Fibroblast of the conjunctiva (primary cell): ENCODE measurements around the gene CKAP5.
A peak's percentile ranks its signal among the peaks of the same experiment; 100 is the strongest.

Experiments used
- DNase-seq: peaks from one replicate; pipeline ENCODE4 v3.0.0-alpha.2; 2010; ENCODE audit warnings: low read depth

CKAP5 gene

GRCh38 chr11:46845740-46846509 lies at the start of gene CKAP5:
TSS of gene CKAP5 (minus strand) at chr11:46846280. CDS start at chr11:46821231, 25,049 bp downstream.
- DNase-seq, result peak; percentile 74

DNA sequence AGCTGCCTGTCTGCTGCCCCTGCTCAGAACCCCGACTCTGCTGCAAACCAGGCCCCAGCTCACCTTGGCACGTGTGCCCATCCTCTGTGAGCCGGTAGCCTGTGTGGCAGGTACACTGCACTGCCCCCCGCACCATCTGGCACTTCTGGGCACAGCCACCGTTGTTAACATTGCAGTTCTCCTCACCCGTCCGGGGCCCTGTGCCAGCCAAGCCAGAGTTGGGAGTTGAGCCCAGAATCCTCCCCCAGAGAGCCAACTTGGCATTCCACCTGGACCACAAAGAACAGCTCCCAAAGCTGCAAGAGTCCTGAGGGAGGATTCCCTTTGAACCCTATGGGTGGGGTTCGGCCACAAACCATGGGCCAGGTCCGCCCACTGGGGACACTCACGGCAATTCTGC lies 49.7 kb upstream of the CKAP5 start:
- DNase-seq, result no peak

- DNase-seq, result no peak
Measured at GRCh38 chr11:46894961-46895360, 48.9 kb upstream of the CKAP5 start.

GRCh38 chr11:46894506-46894905 lies 48.4 kb upstream of the CKAP5 start:
- no peak for DNase-seq

GRCh38 chr11:46892838-46893237 lies 46.8 kb upstream of the CKAP5 start:
- DNase-seq, result no peak

- DNase-seq, result no peak
Measured at GRCh38 chr11:46892109-46892508, 46.0 kb upstream of the CKAP5 start.

- DNase-seq, result no peak
Measured at GRCh38 chr11:46890665-46891064, 44.6 kb upstream of the CKAP5 start.

DNA sequence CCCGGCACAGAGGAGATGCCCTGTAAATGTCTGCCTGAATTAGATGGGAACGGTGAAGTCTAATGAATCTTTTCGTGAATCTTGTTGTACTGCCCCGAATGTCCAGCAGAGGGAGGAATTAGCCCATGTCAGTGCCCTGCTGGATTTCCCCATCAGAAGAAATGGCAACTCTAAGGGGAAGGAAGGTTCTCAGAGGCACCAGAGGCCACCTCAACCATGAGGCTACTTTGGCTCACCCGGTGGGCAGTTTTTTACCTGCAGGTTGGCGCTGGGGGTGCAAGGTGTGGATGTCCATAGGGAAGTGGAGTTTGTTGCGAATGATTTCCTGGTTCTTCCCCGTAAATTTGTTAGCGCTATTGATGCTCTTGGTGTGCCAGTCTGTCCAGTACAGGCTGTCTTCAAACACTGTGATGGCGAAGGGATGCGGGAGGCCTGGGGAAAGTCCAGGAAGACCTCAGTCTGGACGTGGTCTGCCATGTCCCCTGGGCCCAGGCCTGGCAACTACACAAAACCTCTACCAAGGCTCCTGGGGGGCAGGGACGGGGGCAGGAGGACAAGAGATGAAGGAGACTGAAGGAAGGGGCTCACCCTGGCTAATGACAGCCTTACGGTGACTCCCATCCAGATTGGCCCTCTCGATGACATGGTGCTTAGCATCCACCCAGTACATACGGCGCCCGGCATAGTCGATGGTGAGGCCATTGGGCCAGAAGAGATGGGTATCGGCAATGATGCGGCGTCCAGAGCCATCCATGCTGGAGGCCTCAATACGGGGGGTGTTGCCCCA lies 43.8 kb upstream of the CKAP5 start:
- peak; percentile 47 for DNase-seq

GRCh38 chr11:46889251-46889650 lies 43.2 kb upstream of the CKAP5 start:
- no peak for DNase-seq

- DNase-seq, result no peak
Measured at GRCh38 chr11:46888636-46889035, 42.6 kb upstream of the CKAP5 start.

DNA sequence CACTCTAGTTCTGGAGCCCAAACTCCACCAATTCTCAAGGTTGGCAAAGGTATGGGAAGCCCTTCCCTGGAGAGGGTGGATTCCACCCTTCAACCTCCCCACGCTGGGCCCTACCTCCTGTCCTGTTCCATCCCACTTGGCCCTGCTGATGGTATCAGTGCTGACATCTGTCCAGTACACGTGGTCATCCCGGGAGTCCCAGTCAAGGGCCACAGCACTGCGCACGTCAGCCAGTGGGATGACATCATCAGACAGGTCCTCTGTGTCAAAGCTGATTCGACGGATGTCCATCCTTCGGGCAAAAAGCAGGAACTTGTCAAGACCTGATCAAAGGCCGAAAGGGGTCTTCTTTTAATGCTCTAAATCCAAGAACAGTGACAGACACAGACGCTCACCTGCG lies 40.1 kb upstream of the CKAP5 start:
- DNase-seq, result no peak

DNA sequence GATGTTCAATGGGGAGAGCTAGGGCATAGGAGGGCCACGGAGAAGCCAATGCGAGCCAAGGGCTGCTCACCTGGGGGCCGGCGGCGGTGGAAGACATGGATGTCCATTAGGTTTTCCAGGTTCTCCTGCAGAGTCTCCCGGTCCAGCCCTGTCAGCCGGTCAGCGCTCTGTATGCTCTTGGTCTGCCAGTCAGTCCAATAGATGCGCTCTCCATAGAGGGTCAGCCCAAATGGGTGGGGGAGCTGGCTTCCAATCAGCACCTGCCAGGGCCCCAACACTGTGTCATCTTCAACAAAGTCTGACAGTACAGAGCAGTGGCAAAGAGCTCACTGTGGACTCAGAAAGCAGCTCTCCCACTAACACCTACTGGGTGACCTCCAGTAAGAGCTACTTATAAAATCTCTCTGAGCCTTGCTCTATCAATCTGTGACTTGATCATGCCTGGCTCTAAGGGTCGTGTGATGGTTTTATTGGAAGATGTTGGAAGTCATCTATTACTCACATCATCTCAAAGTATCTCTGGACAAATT lies 33.0 kb upstream of the CKAP5 start:
- no peak for DNase-seq

- no peak for DNase-seq
Measured at GRCh38 chr11:46877580-46877979, 31.5 kb upstream of the CKAP5 start.

GRCh38 chr11:46876471-46876870 lies 30.4 kb upstream of the CKAP5 start:
- no peak for DNase-seq

- DNase-seq, result no peak
Measured at GRCh38 chr11:46874586-46874985, 28.5 kb upstream of the CKAP5 start.

DNA sequence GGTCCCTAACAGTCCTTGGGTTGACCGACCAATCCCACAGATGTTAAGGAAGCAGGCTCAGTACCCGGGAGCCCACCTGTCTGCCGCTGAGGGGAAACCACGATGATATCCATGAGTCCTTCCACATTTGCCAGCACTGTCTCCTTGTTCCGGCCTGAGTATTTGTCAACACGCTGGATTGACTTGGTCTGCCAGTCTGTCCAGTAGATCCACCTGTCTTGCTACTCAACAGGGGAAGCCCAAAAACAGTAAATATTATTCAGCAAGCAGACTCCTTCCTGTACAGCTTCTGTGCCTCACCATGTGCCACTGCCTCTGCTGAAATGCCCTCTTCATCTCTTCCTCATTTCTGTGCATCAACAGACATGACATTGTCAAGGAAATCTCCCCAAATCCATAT lies 22.8 kb upstream of the CKAP5 start:
- DNase-seq, result no peak

DNA sequence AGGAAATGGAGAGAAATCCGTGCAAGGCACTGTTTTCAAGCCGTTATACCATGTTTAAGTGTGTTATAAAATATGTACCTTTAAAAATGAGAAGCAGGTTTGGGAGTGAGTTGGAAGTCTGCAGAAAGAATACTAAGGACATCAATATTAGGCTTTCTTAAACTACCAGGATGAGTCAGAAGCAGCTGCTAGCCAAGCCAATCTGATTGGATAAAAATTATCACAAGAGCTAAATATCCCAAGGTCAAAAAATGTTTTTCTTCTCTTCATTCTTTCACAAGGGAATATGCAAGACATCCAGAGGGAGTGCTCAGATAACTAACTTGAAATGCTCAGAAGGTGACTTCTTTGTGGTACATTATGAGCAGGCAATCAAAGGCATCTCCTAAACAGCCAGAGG lies 19.3 kb upstream of the CKAP5 start:
- peak; percentile 48 for DNase-seq

DNA sequence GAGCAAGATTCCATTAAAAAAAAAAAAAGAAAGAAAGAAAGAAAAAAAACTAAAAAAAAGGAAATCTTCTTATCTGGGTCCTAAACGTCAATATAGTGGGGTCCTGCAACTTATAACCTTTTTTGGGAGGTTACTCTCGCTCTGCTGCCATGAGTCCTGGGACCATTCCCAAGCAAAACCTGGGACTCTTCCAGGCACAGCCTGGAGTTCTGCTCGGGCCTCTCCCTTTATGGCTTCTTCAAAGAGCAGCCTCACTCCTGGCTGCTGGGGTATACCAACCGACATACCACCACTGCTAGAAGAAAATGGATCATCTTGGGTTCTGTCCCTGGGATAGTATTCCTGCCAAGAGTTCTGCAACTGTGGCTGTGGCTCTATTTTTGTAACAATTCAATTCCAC lies 14.1 kb upstream of the CKAP5 start:
- no peak for DNase-seq

DNA sequence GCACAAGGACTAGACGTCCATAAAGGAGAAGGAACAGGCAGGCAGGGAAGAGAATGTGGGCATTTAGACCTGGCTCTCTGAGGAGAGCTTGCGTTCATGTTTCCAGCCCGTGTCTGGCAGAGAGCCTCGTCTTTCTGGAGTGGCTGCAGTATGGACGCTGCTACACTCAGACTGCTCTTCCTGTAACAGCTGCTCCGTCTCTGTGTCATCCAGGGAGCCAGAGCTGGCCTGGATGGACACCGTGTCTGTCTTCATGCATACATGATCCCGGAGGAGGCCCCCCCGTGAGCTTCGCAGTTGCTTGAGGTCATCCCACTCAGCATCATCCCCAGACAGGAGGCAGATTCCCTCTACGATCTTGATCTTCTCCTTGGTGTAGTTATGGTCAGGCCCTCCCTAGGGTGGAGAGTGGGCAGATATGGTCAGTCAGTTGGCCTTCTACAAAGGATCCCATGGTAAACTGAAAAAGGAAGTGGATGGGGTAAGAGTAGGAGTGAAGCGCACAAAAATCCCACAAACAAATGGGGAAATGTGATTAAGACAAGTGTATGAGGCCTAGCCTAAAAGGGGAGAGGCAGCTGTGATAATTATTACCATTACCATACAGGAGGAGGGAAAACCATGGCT lies 13.0 kb upstream of the CKAP5 start:
- DNase-seq, result no peak

DNA sequence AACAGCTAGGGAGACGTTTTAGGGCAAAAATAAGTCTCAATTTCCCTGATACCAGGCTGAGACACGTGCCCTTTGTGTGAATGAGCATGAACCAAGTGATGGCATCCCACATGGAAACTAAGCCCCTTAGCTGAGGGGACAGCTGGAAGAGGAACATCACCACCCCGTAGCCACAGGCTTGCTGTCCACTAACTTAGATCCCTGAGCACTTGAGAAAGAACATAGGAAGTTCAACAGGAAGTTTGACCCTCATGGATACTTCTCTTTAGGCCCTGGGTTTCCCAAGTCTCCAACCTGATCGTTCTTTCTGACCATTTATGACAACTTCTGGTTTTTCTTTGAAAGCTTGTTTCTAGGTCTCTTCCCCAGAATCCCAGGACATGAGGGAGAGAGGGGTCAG lies 11.6 kb upstream of the CKAP5 start:
- DNase-seq, result no peak

DNA sequence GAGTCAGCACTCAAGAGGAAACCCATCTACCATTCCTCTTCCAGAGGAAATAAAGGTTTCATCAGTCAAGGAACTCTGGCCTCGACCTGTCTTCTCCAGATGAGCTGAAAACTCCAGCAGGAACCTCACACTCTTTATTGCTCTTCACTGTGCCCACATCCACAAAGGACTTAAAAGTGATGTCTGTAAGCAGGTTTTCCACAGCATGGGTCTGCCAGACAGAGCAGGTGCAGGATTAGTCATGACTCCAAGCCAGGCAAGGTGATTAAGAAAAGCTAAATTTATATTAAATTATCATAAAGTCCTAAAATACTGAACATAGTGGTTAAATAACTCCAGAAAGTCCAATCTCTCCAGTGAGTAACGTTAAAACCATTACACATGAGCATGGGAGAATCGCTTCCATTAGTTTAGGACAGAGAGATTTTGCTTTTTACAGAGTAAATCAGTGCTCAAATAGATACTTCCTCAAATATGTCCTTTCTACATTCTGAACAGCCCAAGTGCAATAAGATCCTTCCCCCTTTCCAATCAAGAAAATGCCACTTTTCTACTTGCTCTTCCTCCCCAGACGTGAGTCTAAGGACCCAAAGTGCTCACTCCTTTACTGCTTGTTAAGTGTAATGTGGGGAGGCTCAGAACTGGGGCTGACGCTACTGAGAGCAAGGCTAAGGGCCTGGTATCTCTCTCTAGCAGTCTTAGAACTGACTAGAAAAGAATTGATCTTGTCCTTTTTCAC lies 10.7 kb upstream of the CKAP5 start:
- no peak for DNase-seq

GRCh38 chr11:46855863-46856262 lies 9.8 kb upstream of the CKAP5 start:
- no peak for DNase-seq
